ENCODE measurements around the gene IL11. TPM values are rescaled to one million over a fixed set of nuclear protein-coding genes. Genes with fewer than 3 reads are reported as not detected.
"Not testable (repeated sequence)": the region's sequence is repeated elsewhere in the genome, so short reads cannot be mapped to it uniquely, and the experiment has no call there.

Gene IL11
- total RNA-seq = not detected
- long read RNA-seq = 0 reads

GRCh38 chr19:55370305-55370988 is at the start of gene IL11:
TSS of gene IL11 (minus strand) at chr19:55370463. CDS start at chr19:55370310, 153 bp downstream.
- no peak for DNase-seq
- ATAC-seq = peak in 1 of 2 donors; percentile 10
- intact Hi-C loops (cut with DNase I) = no loop called here

- no peak for DNase-seq
- no peak for ATAC-seq
- intact Hi-C loops (cut with DNase I) = loop anchor here (2.0 to 10.0 kb wide), 2 partner anchors 275 to 279 kb away; partner anchors contain the start of gene TNNT1 (in 1 of the 2)
Observed at GRCh38 chr19:55419624-55420236, 49.5 kb upstream of the IL11 start.

GRCh38 chr19:55419103-55419502 is 48.8 kb upstream of the IL11 start:
- DNase-seq = no peak
- no peak for ATAC-seq
- intact Hi-C loops (cut with DNase I) = loop anchor here (2.0 to 10.0 kb wide), 2 partner anchors 274 to 278 kb away; partner anchors contain the start of gene TNNT1 (in 1 of the 2)

- intact Hi-C loops (cut with DNase I) = loop anchor here (2.0 to 10.0 kb wide), 2 partner anchors 273 to 277 kb away; partner anchors contain the start of gene TNNT1 (in 1 of the 2)
- ATAC-seq = peak; percentile 87 to 94
- DNase-seq = peak; percentile 37
Observed at GRCh38 chr19:55418185-55418584, 47.9 kb upstream of the IL11 start.

- ATAC-seq = no peak
- intact Hi-C loops (cut with DNase I) = loop anchor here in 1 of 2 donors (10.0 kb wide), 1 partner anchor 265 kb away; the partner anchor contains the start of gene TNNT1
- DNase-seq = no peak
Observed at GRCh38 chr19:55410168-55410567, 39.9 kb upstream of the IL11 start.

- ATAC-seq; intact Hi-C loops (cut with DNase I); DNase-seq: not testable (repeated sequence)
Observed at GRCh38 chr19:55409179-55409578, 38.9 kb upstream of the IL11 start.

GRCh38 chr19:55408533-55408872 is 38.2 kb upstream of the IL11 start:
- intact Hi-C loops (cut with DNase I) = no loop called here
- ATAC-seq (no peak), DNase-seq (no peak)

GRCh38 chr19:55407800-55408532 is 37.7 kb upstream of the IL11 start:
- ATAC-seq (peak; percentile 96 to 97), DNase-seq (peak; percentile 99)
- intact Hi-C loops (cut with DNase I) = no loop called here

- intact Hi-C loops (cut with DNase I); ATAC-seq; DNase-seq: not testable (repeated sequence)
Observed at GRCh38 chr19:55407550-55407799, 37.2 kb upstream of the IL11 start, which contains the start of gene UBE2S. TSS of gene UBE2S (minus strand) at chr19:55407788. CDS start at chr19:55407589, 199 bp downstream.

- intact Hi-C loops (cut with DNase I) = no loop called here
- ATAC-seq (peak in 1 of 2 donors; percentile 25), DNase-seq (peak; percentile 58)
Observed at GRCh38 chr19:55406826-55407549, 36.7 kb upstream of the IL11 start.

- intact Hi-C loops (cut with DNase I) = no loop called here
- DNase-seq (no peak), ATAC-seq (no peak)
Observed at GRCh38 chr19:55406091-55406825, 36.0 kb upstream of the IL11 start.

- ATAC-seq (no peak), DNase-seq (no peak)
- intact Hi-C loops (cut with DNase I) = no loop called here
Observed at GRCh38 chr19:55405638-55406037, 35.4 kb upstream of the IL11 start.

GRCh38 chr19:55402509-55402908 is 32.2 kb upstream of the IL11 start:
- DNase-seq (no peak), ATAC-seq (no peak)
- intact Hi-C loops (cut with DNase I) = no loop called here

- intact Hi-C loops (cut with DNase I); DNase-seq: not testable (repeated sequence)
- peak in 1 of 2 donors; percentile 9 for ATAC-seq
Observed at GRCh38 chr19:55401390-55401789, 31.1 kb upstream of the IL11 start.

- ATAC-seq = no peak
- intact Hi-C loops (cut with DNase I) = no loop called here
- DNase-seq = no peak
Observed at GRCh38 chr19:55400281-55401087, 30.2 kb upstream of the IL11 start.

GRCh38 chr19:55398200-55398925 is 28.1 kb upstream of the IL11 start:
- intact Hi-C loops (cut with DNase I) = no loop called here
- no peak for DNase-seq

More at GRCh38 chr19:55398200-55398925, 28.1 kb upstream of the IL11 start:
- ATAC-seq = no peak

Measured in left cardiac atrium (tissue), 4 donors.